ENCODE results near the gene CCDC83. TPM values are rescaled to one million over a fixed set of nuclear protein-coding genes. Genes with fewer than 3 reads are reported as not detected.
"Not testable (repeated sequence)": the region's sequence is repeated elsewhere in the genome, so short reads cannot be mapped to it uniquely, and the experiment has no call there.

The CCDC83 gene
- total RNA-seq, 1 experiment from 2014 or later, result not detected

DNA sequence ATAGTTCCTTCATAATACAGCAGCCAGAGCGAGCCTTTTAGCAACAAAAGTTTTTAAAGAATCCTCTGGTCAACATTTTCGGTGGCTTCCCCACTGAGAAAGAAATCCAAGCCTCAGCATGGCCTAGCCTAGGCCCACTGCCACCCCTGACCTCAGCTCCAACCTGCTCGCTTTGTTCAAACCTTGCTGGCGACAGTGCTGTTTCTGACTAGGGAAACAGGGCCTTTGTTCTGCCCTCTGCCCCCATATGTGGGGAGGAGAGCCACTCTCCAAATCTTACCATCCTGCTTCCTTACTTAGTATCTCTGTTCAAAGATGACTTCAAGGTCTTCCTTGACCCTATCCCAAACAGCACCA is 95.8 kb downstream of the CCDC83 start:
- Mint-ChIP-seq H3K27me3 (ENCODE audit: insufficient read depth, unreplicated experiment) (no peaks in the 10 kb centered on the region), H3K36me3 (ENCODE audit: insufficient read depth, unreplicated experiment) (peaks cover 65% of the 10 kb centered on the region), H3K4me3 (ENCODE audit: unreplicated experiment) (no peak overlapping the region), H3K9me3 (ENCODE audit: unreplicated experiment) (no peaks in the 10 kb centered on the region), H3K4me1 (ENCODE audit: low read depth, unreplicated experiment) (peaks cover 5% of the 10 kb centered on the region), H3K27ac (ENCODE audit: unreplicated experiment) (no peak overlapping the region)
- Histone ChIP-seq H3K4me3 (ENCODE audit: low read depth, low read length) (no peak overlapping the region), H3K9me3 (no peaks in the 10 kb centered on the region), H3K4me1 (peaks cover 9% of the 10 kb centered on the region; the same call in 1 of the 2 replicates), H3K36me3 (ENCODE audit: control insufficient read depth, insufficient read depth, low read length) (peaks cover 8% of the 10 kb centered on the region), H3K27me3 (replicated peaks; ENCODE audit: control insufficient read depth, insufficient read depth, low read length) (no peaks in the 10 kb centered on the region)
- TF ChIP-seq, protein P1, sequence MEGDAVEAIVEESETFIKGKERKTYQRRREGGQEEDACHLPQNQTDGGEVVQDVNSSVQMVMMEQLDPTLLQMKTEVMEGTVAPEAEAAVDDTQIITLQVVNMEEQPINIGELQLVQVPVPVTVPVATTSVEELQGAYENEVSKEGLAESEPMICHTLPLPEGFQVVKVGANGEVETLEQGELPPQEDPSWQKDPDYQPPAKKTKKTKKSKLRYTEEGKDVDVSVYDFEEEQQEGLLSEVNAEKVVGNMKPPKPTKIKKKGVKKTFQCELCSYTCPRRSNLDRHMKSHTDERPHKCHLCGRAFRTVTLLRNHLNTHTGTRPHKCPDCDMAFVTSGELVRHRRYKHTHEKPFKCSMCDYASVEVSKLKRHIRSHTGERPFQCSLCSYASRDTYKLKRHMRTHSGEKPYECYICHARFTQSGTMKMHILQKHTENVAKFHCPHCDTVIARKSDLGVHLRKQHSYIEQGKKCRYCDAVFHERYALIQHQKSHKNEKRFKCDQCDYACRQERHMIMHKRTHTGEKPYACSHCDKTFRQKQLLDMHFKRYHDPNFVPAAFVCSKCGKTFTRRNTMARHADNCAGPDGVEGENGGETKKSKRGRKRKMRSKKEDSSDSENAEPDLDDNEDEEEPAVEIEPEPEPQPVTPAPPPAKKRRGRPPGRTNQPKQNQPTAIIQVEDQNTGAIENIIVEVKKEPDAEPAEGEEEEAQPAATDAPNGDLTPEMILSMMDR (IDR thresholded peaks at IDR 0.05; ENCODE audit: insufficient read depth in 1 of 2, low read depth in 1 of 2, low read length in 1 of 2, severe bottlenecking in 1 of 2, unreplicated experiment in 1 of 2), result no peak
- ChIA-PET POLR2A (interaction anchor here (0.6 kb wide), 1 partner anchor 392 kb away, joined by 3 read pairs; no protein-coding TSS in a partner anchor), CTCF (no interaction called here)
- intact Hi-C loops (cut with micrococcal nuclease; ENCODE audit: unreplicated experiment), result no loop called here
- no peak for DNase-seq
- TSS peak; percentile 1 for BruUV-seq (replicated peaks)

DNA sequence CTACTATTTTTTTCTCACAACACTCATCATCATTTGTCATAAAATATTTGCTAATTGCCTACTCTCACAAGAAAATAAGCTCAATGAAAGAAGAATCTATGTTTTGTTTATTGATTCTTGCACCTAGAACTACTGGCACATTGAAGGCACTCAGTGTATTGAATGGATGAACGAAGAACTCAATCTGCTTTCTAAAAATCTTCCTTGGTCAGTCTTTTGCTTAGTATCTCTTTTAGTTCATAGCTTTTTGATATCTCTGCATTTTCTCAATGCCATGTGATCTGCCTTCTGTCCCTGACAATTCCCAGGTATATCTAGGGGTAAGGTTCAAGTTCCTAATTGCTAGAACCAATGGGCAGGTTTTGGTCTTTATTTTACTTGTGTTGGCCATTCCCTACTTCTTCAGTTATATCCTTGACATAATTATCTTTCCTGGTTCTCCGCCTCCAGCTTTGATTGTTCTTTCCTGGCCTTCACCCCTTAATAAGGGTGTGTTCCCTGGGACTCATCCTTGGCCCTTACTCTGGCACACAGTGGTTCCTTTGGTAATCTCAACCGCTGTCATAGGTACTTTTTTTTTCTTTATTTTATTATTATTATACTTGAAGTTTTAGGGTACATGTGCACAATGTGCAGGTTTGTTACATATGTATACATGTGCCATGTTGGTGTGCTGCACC is 96.4 kb downstream of the CCDC83 start:
- Mint-ChIP-seq H3K4me1 (ENCODE audit: low read depth, unreplicated experiment) (peaks cover 5% of the 10 kb centered on the region), H3K4me3 (ENCODE audit: unreplicated experiment) (no peak overlapping the region), H3K9me3 (ENCODE audit: unreplicated experiment) (no peaks in the 10 kb centered on the region), H3K27me3 (ENCODE audit: insufficient read depth, unreplicated experiment) (no peaks in the 10 kb centered on the region), H3K27ac (ENCODE audit: unreplicated experiment) (no peak overlapping the region), H3K36me3 (ENCODE audit: insufficient read depth, unreplicated experiment) (peaks cover 70% of the 10 kb centered on the region)
- no TSS peak for BruUV-seq (replicated peaks)
- H3K4me3 ChIP-seq (ENCODE audit: low read depth, low read length), result no peak overlapping the region
- TF ChIP-seq, protein P1 (IDR thresholded peaks at IDR 0.05; ENCODE audit: insufficient read depth in 1 of 2, low read depth in 1 of 2, low read length in 1 of 2, severe bottlenecking in 1 of 2, unreplicated experiment in 1 of 2), result no peak
- peaks cover 9% of the 10 kb centered on the region; the same call in 1 of the 2 replicates for H3K4me1 ChIP-seq
- ChIA-PET CTCF (no interaction called here), POLR2A (no interaction called here)
- no peak for DNase-seq
- intact Hi-C loops (cut with micrococcal nuclease; ENCODE audit: unreplicated experiment), result no loop called here
- no peaks in the 10 kb centered on the region for H3K9me3 ChIP-seq
- peaks cover 9% of the 10 kb centered on the region for H3K36me3 ChIP-seq (ENCODE audit: control insufficient read depth, insufficient read depth, low read length)
- H3K27me3 ChIP-seq (replicated peaks; ENCODE audit: control insufficient read depth, insufficient read depth, low read length), result no peaks in the 10 kb centered on the region

DNA sequence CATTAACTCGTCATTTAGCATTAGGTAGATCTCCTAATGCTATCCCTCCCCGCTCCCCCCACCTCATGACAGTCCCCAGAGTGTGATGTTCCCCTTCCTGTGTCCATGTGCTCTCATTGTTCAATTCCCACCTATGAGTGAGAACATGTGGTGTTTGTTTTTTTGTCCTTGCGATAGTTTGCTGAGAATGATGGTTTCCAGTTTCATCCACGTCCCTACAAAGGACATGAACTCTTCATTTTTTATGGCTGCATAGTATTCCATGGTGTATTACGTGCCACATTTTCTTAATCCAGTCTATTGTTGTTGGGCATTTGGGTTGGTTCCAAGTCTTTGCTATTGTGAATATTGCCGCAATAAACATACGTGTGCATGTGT is 96.9 kb downstream of the CCDC83 start:
- CTCF ChIA-PET; intact Hi-C loops (cut with micrococcal nuclease; ENCODE audit: unreplicated experiment); H3K27me3 Mint-ChIP-seq (ENCODE audit: insufficient read depth, unreplicated experiment); H3K36me3 ChIP-seq (ENCODE audit: control insufficient read depth, insufficient read depth, low read length); H3K4me1 ChIP-seq; POLR2A ChIA-PET; H3K4me1 Mint-ChIP-seq (ENCODE audit: low read depth, unreplicated experiment); H3K9me3 Mint-ChIP-seq (ENCODE audit: unreplicated experiment); H3K27ac Mint-ChIP-seq (ENCODE audit: unreplicated experiment); BruUV-seq (replicated peaks); H3K4me3 ChIP-seq (ENCODE audit: low read depth, low read length); H3K27me3 ChIP-seq (replicated peaks; ENCODE audit: control insufficient read depth, insufficient read depth, low read length); H3K4me3 Mint-ChIP-seq (ENCODE audit: unreplicated experiment); H3K9me3 ChIP-seq; DNase-seq: not testable (repeated sequence)
- H3K36me3 Mint-ChIP-seq (ENCODE audit: insufficient read depth, unreplicated experiment), result peaks cover 75% of the 10 kb centered on the region

Data from Caco-2 (cell line).